GM12878 (cell line): ENCODE measurements around the gene FSTL4. TPM values are rescaled to one million over a fixed set of nuclear protein-coding genes. Genes with fewer than 3 reads are reported as not detected.

Experiments used
- ASH2L ChIP-seq: fragments of 300-600, 200-600 bp; sonication (generic); IDR thresholded peaks from 2 replicates; pipeline ENCODE4 v1.6.1; 2017; ENCODE audit warnings: low read depth, mild to moderate bottlenecking, borderline replicate concordance
- BACH1 ChIP-seq: fragments of 450-650 bp; IDR thresholded peaks from 2 replicates; pipeline ENCODE4 v1.6.1; 2017; ENCODE audit warnings: mild to moderate bottlenecking, borderline replicate concordance
- EZH2 ChIP-seq: IDR thresholded peaks from 2 replicates; pipeline ENCODE4 v1.6.1; 2012; ENCODE audit warnings: low read depth, mild to moderate bottlenecking, control low read depth, inconsistent platforms, low read length, borderline replicate concordance; ENCODE audit not compliant: control insufficient read depth
- IRF4 ChIP-seq: IDR thresholded peaks from 2 replicates; pipeline ENCODE4 v1.6.1; 2011; ENCODE audit warnings: low read depth, low read length
- NBN ChIP-seq: fragments of 450-650 bp; IDR thresholded peaks from 2 replicates; pipeline ENCODE4 v1.6.1; 2016
- NRF1 ChIP-seq: conservative IDR thresholded peaks from 2 replicates; pipeline ENCODE4 v1.6.1; 2011; ENCODE audit warnings: mild to moderate bottlenecking, low read depth, low read length, improper control_type of control experiment
- SP1 ChIP-seq: IDR thresholded peaks from one replicate; pipeline ENCODE4 v1.6.1; 2011; ENCODE audit warnings: low read depth, low read length
- ZBTB40 ChIP-seq: fragments of 450-650 bp; IDR thresholded peaks from 2 replicates; pipeline ENCODE4 v1.6.1; 2016; ENCODE audit warnings: mild to moderate bottlenecking, moderate library complexity, borderline replicate concordance
- ZZZ3 ChIP-seq: IDR thresholded peaks from 2 replicates; pipeline ENCODE4 v1.6.1; 2011; ENCODE audit warnings: low read depth; ENCODE audit not compliant: control insufficient read depth, insufficient read length
- polyA plus RNA-seq, 11 experiments: library from polyadenylated mRNA; depleted of rRNA in 4 of 11; unstranded in 6 of 11; stranded (reverse) in 5 of 11; fragments of >200 nt; fragmentation: Nextera tagmentation in 4 of 11; fragmentation: Illumina TruSeq in 1 of 11; extraction: Ambion mirVana in 4 of 11; extraction: Trizol in 1 of 11; gene quantifications; 1 replicate in 1 of 11; 2 replicates in 10 of 11; pipeline versions ENCODE4 v1.2.1 to v1.2.3, GENCODE V29; 2011 to 2016; ENCODE audit warnings: inconsistent platforms in 2 of 11, missing spikeins in 2 of 11, low read depth in 1 of 11
- total RNA-seq, 4 experiments: library from RNA; depleted of rRNA in 3 of 4; stranded (reverse); fragments of >200 nt in 3 of 4; fragmentation: Illumina TruSeq in 1 of 4; extraction: Trizol in 1 of 4; gene quantifications; 2 replicates each; pipeline versions ENCODE4 v1.2.1 to v1.2.3, GENCODE V29; 2013 to 2021

FSTL4 gene
- total and polyA plus RNA-seq, 10 of the 15 experiments (the other 5 are each of a cell fraction or from before 2014, with no cell fraction given), result 0.01 to 0.79 (median 0.21) TPM; not detected in 6

- no peak for TF ChIP-seq NBN
- TF ChIP-seq ZZZ3, result no peak
- TF ChIP-seq IRF4, result no peak
- TF ChIP-seq EZH2, result no peak
- no peak for TF ChIP-seq NRF1
- no peak for TF ChIP-seq BACH1
- no peak for TF ChIP-seq ZBTB40
- TF ChIP-seq SP1, result no peak
- no peak for TF ChIP-seq ASH2L
- TF ChIP-seq, all 136 proteins: peak for 0
These were observed 205.2 kb downstream of the FSTL4 start (continued) for GRCh38 chr5:133406977-133407632.
